GM21390 (cell line): Measurements from ENCODE around the gene COA3.

ENCODE experiments used
- ATAC-seq: cut with Tn5 transposase; IDR thresholded peaks from one replicate; pipeline ENCODE4 v1.9.1; 2021; ENCODE audit not compliant: unreplicated experiment

Gene COA3, protein sequence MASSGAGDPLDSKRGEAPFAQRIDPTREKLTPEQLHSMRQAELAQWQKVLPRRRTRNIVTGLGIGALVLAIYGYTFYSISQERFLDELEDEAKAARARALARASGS

GRCh38 chr17:42798383-42799380 is at the start of gene COA3, which contains the start of gene CNTD1:
Gene COA3, minus strand, starts transcription at chr17:42798704. Its CDS starts 23 bp downstream, at chr17:42798681.
Gene CNTD1, plus strand, starts transcription at chr17:42798861. Its CDS starts 207 bp downstream, at chr17:42799068.
- peak; percentile 69 for ATAC-seq

GRCh38 chr17:42848093-42848492 is 49.6 kb upstream of the COA3 start:
- ATAC-seq, result no peak

- ATAC-seq, result no peak
These were observed 48.2 kb upstream of the COA3 start for GRCh38 chr17:42846594-42847280.

- ATAC-seq, result no peak
These were observed 47.6 kb upstream of the COA3 start for GRCh38 chr17:42845918-42846593.

DNA sequence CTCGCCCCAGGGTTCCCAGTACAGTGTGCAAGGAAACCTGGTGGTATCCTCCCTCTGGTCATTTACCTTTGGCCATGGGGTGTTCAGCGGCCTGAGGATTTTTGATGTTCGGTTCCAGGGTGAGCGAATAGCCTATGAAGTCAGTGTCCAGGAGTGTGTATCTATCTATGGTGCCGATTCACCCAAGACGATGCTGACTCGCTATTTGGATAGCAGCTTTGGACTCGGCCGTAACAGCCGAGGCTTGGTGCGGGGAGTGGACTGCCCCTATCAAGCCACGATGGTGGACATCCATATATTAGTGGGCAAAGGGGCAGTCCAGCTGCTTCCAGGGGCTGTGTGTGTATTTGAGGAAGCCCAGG is 47.0 kb upstream of the COA3 start:
- no peak for ATAC-seq

DNA sequence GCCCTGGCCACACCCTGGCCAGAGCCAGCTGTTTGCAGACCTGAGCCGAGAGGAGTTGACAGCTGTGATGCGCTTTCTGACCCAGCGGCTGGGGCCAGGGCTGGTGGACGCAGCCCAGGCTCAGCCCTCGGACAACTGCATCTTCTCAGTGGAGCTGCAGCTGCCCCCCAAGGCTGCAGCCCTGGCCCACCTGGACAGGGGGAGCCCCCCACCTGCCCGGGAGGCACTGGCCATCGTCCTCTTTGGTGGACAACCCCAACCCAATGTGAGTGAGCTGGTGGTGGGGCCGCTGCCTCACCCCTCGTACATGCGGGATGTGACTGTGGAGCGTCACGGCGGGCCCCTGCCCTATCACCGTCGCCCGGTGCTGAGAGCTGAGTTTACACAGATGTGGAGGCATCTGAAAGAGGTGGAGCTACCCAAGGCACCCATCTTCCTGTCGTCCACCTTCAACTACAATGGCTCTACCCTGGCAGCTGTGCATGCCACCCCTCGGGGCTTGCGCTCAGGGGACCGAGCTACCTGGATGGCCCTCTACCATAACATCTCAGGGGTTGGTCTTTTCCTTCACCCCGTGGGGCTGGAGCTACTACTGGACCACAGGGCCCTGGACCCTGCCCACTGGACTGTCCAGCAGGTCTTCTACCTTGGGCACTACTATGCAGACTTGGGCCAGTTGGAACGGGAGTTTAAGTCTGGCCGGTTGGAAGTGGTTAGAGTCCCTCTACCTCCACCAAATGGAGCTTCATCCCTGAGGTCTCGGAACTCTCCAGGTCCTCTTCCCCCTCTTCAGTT is 46.5 kb upstream of the COA3 start:
- ATAC-seq, result no peak

- no peak for ATAC-seq
These were observed 45.8 kb upstream of the COA3 start, which contains the start of gene AOC2 for GRCh38 chr17:42844271-42844670. Gene AOC2, plus strand, starts transcription at chr17:42844580. Its CDS starts 47 bp downstream, at chr17:42844627.

GRCh38 chr17:42843358-42843934 is 44.9 kb upstream of the COA3 start:
- ATAC-seq, result no peak

DNA sequence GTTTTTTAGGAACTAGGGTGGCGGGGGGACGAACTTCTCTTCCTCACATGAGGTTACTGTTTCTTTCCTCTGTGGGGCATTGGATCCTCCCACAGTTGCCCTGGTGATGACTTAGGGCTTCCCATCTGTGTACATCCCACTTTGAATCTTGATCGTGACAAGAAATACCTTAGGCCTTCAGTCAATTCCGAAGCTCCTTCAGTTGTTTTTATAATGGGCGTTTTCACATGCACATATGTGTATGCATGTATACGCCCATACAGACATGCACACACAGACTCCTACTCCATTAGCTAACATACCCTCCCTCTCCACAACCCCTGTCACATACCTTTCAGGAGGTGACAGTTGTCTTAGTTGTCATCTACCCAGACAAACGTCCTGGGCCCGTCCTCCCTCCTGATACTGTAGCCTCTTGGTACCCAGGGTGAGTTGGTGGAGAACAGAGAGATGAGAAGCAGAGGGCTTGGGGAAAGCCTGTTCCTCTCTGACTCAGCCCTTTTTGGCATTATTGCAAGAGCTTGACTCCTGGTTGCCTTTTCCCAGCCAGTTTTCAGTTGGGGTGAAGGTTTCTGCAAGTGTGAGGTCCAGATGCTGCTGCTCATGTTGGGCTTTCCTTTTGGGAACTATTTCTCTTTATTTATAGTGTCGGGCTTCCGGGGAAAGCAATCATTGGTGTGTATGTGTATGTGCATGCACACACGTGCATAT is 43.6 kb upstream of the COA3 start:
- no peak for ATAC-seq

- no peak for ATAC-seq
These were observed 37.2 kb upstream of the COA3 start for GRCh38 chr17:42835732-42836131.

GRCh38 chr17:42833767-42834422 is 35.4 kb upstream of the COA3 start:
- ATAC-seq, result peak; percentile 15

DNA sequence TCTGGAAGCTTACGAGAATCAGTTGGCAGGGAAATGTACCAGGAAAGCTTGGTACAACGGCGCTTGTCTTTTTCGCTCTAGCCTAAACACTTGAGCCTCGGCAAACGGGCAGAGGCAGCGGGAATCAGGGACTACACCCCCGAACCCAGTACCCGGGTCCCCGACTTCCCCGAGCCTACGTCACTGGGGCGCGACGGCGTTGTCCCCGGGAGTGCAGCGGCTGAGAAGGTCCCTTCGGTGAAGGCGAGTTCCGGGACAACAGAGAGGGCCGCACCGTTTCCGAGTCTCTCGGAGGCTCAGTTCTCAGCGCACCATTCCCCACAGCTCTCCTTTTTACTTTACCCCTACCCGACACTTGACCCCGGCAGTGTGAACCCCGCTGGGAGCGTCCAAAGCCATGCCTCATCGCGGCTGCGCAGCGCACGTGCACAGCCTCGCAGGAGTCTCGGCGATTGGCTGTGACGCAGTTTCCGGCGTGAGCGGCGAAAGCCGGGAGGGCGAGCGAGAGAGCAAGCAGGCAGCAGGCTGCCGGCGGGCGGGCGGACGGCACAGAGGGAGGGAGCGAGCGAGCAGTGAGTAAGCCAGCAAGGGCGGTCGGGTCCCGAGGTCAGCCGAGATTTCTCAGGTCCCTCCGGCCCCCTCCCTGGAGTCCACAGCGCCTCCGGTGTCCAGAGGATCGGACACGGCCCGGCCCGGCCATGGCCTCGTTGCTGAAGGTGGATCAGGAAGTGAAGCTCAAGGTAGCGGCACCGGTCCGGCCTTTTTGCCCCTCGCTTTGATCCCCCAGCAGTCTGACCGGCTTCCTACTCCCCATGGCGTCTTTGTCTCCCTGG is 34.6 kb upstream of the COA3 start, which contains the start of gene PSME3:
PSME3 (plus strand) TSS at position 464 of the 833 bp plus-strand sequence; CDS start at position 699, 235 bp downstream.
- peak; percentile 86 for ATAC-seq

DNA sequence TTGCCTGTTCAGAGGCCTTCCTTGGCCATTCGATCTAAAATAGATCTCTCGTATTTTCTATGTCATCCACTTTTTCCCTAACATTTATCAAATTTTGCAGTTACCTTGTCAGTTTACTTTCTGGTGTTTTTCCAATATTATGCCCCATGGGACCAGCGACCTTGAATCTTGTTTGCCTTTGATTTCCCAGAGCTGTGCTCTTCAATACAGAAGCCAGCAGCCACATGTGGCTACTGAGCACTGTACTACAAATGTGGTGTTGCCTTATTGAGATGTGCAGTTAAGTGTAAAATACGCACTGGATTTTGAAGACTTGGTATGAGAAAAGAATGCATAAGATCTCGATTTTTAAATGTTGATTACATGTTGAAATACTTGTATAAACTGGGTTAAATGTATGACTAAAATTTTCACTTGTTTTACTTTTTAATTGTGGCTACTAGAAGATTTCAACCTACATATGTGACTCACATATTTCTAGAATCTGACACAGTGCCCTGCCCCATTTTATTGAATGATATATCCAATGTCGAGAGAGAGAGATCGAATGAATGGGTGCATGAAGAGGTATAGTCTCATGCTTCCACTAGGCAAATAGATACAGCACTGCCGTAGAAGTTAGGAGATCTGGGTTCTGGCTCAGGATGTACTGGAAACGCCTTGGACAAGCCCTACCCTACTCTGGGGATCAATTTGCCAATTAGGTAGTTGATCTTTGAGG is 33.9 kb upstream of the COA3 start:
- no peak for ATAC-seq

DNA sequence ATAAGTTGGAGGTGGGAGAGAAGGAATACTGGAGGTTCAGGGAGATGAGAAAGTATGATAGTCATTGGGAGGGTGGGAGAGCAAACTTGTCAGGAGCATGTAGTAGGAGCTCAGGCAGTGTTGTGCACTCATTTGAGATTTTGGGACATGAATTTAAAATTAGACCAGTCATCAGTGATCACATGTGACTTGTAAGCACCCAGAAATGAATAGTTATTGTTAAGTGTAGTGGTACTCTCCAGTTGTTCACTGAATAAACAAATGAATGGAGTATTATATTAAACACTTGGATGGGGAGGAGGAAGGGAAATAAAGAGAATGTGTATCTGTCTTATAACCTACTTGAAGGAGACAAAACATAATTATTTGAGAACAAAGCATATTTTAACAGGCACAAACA is 32.5 kb upstream of the COA3 start:
- no peak for ATAC-seq

DNA sequence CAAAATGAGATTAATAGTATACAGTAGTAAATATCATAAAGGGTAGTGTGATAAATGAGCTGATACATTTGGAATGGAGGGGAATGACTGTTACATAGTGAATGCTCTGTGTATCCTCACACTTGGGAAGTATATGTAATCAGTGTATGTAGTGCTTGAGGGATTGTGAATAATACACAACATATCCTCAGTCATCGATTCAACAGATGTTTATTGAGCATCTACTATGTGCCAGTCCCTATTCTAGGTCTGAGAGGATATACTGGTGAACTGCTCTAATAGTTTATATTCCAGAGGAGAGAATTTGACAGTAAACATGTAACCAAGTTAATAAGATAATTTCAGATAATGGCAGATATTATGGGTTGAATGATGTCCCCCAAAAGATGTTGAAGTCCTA is 29.0 kb upstream of the COA3 start:
- no peak for ATAC-seq

- no peak for ATAC-seq
These were observed 22.7 kb upstream of the COA3 start for GRCh38 chr17:42821176-42821575.

DNA sequence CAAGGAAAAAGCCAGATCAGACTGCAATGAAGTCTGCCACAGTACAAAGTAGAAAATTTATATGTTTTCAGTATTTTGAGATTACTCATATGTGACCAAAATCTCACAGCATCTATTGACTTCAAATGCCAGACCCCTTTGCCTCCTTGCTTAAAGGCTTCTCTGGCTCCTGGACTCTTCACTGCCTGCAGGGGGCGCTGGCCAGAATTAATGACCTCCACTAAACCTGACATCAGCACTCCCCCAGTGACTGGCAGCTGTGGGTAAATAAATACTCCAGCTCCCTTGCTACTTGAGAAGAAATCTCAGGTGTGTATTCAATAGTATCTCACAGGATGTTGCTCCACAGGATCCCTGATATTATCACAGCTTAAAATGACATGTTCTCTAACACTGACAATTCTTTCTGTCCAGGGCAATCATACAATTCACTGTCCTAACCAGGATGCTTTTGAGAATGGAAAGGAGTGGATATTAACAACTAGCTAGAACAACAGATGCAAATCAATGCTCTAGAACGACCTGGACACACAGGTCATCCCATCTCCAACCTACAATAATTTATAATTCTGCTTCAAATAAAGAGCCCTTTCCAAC is 21.5 kb upstream of the COA3 start:
- no peak for ATAC-seq
